ENCODE data around the gene PPT1. TPM values are rescaled to one million over a fixed set of nuclear protein-coding genes. Genes with fewer than 3 reads are reported as not detected.

The PPT1 gene
- total RNA-seq, 1 donor from 2014 or later: 79.6 TPM

GRCh38 chr1:40030528-40031135, 66.4 kb downstream of the PPT1 start:
- H3K9me3 Mint-ChIP-seq: no peaks in the 10 kb centered on the region
- H3K36me3 Mint-ChIP-seq: no peaks in the 10 kb centered on the region
- no peak overlapping the region for H3K27ac Mint-ChIP-seq
- peaks cover 30% of the 10 kb centered on the region for H3K27me3 Mint-ChIP-seq
- no peak overlapping the region for H3K4me3 Mint-ChIP-seq
- no peak for TF ChIP-seq CTCF (conservative IDR thresholded peaks at IDR 0.05)
- DNase-seq (ENCODE audit: extremely low spot score, unreplicated experiment): no peak
- peaks cover 4% of the 10 kb centered on the region for H3K4me1 Mint-ChIP-seq (ENCODE audit: unreplicated experiment)

GRCh38 chr1:40029608-40030007, 67.4 kb downstream of the PPT1 start:
- no peaks in the 10 kb centered on the region for H3K36me3 Mint-ChIP-seq
- peaks cover 30% of the 10 kb centered on the region for H3K27me3 Mint-ChIP-seq
- H3K9me3 Mint-ChIP-seq: no peaks in the 10 kb centered on the region
- DNase-seq (ENCODE audit: extremely low spot score, unreplicated experiment): no peak
- no peak overlapping the region for H3K27ac Mint-ChIP-seq
- no peak overlapping the region for H3K4me3 Mint-ChIP-seq
- peaks cover 4% of the 10 kb centered on the region for H3K4me1 Mint-ChIP-seq (ENCODE audit: unreplicated experiment)
- no peak for TF ChIP-seq CTCF (conservative IDR thresholded peaks at IDR 0.05)

GRCh38 chr1:40027647-40028046, 69.4 kb downstream of the PPT1 start:
- Mint-ChIP-seq H3K27ac (no peak overlapping the region), H3K27me3 (peaks cover 26% of the 10 kb centered on the region), H3K9me3 (no peaks in the 10 kb centered on the region), H3K36me3 (no peaks in the 10 kb centered on the region), H3K4me1 (ENCODE audit: unreplicated experiment) (peaks cover 4% of the 10 kb centered on the region), H3K4me3 (no peak overlapping the region)
- no peak for TF ChIP-seq CTCF (conservative IDR thresholded peaks at IDR 0.05)
- no peak for DNase-seq (ENCODE audit: extremely low spot score, unreplicated experiment)

GRCh38 chr1:40024671-40025070, 72.4 kb downstream of the PPT1 start:
- TF ChIP-seq CTCF (conservative IDR thresholded peaks at IDR 0.05): no peak
- H3K4me3 Mint-ChIP-seq: no peak overlapping the region
- no peak for DNase-seq (ENCODE audit: extremely low spot score, unreplicated experiment)
- no peak overlapping the region for H3K27ac Mint-ChIP-seq
- H3K36me3 Mint-ChIP-seq: no peaks in the 10 kb centered on the region
- no peaks in the 10 kb centered on the region for H3K4me1 Mint-ChIP-seq (ENCODE audit: unreplicated experiment)
- peaks cover 15% of the 10 kb centered on the region for H3K27me3 Mint-ChIP-seq
- no peaks in the 10 kb centered on the region for H3K9me3 Mint-ChIP-seq

- H3K36me3 Mint-ChIP-seq: no peaks in the 10 kb centered on the region
- DNase-seq (ENCODE audit: extremely low spot score, unreplicated experiment): no peak
Observed at GRCh38 chr1:40023379-40023944, 73.6 kb downstream of the PPT1 start.

More at GRCh38 chr1:40023379-40023944, 73.6 kb downstream of the PPT1 start:
- Mint-ChIP-seq H3K27me3 (peaks cover 15% of the 10 kb centered on the region), H3K4me1 (ENCODE audit: unreplicated experiment) (no peaks in the 10 kb centered on the region), H3K9me3 (no peaks in the 10 kb centered on the region), H3K4me3 (no peak overlapping the region), H3K27ac (no peak overlapping the region)
- no peak for TF ChIP-seq CTCF (conservative IDR thresholded peaks at IDR 0.05)

Other genes starting within 250 kb of the PPT1 start
- gene TRIT1, start 213.7 kb downstream of the PPT1 start, total RNA-seq (ENCODE audit: low replicate concordance): 23.9 and 29.6 TPM in 2 replicates
- 19.5 and 36.5 TPM in 2 replicates for gene MYCL, start 195.3 kb downstream of the PPT1 start, total RNA-seq (ENCODE audit: low replicate concordance)
- gene MFSD2A, start 142.1 kb downstream of the PPT1 start, total RNA-seq (ENCODE audit: low replicate concordance): 6.1 and 7.3 TPM in 2 replicates
- 210 and 274 TPM in 2 replicates for gene CAP1, start 56.5 kb downstream of the PPT1 start, total RNA-seq (ENCODE audit: low replicate concordance)
- gene RLF, start 64.1 kb upstream of the PPT1 start, total RNA-seq (ENCODE audit: low replicate concordance): 18.1 and 21.4 TPM in 2 replicates
- not detected in 2 replicates for gene TMCO2, start 150.7 kb upstream of the PPT1 start, total RNA-seq (ENCODE audit: low replicate concordance)
- gene ZMPSTE24, start 161.0 kb upstream of the PPT1 start, total RNA-seq (ENCODE audit: low replicate concordance): 34.1 and 39.3 TPM in 2 replicates
- gene COL9A2, start 220.0 kb upstream of the PPT1 start, total RNA-seq (ENCODE audit: low replicate concordance): 7.7 and 19.8 TPM in 2 replicates

Measured in type B pancreatic cell (in vitro differentiated cells).